GM21529 (cell line): ENCODE data around the gene HTR2B.
"Not testable (repeated sequence)": the region's sequence is repeated elsewhere in the genome, so short reads cannot be mapped to it uniquely, and the experiment has no call there.

ENCODE experiments used
- ATAC-seq: cut with Tn5 transposase; IDR thresholded peaks from one replicate; pipeline ENCODE4 v1.9.1; 2021; ENCODE audit not compliant: unreplicated experiment

The HTR2B gene

GRCh38 chr2:231124838-231125568 is at the start of gene HTR2B:
Gene HTR2B, minus strand, starts transcription at chr2:231125042. Its CDS starts 1,278 bp downstream, at chr2:231123764.
- no peak for ATAC-seq

DNA sequence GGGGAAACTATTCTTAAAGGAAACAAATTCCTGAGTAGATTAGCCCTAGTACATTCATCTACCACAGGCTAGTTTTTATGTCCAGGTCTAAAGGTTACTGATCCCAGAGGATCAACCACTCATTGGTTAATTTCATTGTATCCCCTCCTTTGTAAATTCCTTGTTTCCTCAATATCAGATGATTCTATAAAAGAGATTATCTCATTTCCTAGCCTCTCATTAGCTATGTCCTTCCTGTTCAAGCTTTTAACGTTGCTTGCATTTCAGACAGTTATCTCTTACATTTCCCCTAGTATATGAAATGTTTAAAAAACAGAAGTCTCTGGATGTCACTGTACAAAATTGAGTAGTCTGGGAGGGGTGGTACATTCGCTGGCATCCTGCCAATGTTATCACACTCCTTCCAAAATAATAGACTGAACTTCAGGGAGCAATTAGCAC is 49.4 kb upstream of the HTR2B start:
- ATAC-seq = no peak

DNA sequence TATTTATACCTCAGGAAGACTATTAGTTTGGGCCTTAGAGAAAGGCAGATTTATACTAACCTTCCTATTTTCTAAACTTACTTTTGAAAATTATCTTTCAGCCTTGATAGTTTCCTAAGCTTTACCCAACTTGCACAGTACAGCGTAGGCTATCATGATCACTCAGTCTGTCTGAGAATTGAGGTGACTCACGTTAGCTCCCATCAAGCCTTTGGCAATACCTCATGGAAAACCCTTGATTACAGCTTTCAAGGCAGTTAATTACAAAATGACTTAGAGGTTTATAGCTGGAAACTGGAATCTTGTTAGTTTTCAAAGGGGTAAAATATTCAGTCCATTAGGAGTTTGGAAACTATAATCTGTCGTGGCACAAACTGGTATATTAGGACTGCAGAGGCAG is 47.2 kb upstream of the HTR2B start:
- ATAC-seq = no peak

DNA sequence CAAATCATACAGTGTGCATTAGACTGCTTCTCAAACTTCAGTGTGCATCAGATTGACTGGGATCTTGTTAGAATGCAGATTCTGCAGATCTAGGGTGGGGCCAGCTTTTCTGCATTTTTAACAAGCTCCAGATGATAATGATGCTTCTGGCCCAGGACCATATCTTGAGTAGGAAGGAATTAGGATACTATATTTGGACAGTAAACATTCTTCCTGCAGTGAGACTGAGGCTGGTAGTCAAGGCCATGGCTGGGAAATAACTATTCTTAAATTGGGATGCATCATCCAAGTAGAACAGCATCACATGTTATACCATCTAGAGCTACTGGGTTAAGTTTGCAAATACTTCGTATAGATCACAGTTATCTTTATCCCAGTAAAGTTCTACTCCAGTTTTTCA is 45.2 kb upstream of the HTR2B start:
- ATAC-seq = no peak

- no peak for ATAC-seq
Observed at GRCh38 chr2:231169488-231169887, 44.6 kb upstream of the HTR2B start.

GRCh38 chr2:231168460-231169139 is 43.8 kb upstream of the HTR2B start:
- ATAC-seq = no peak

GRCh38 chr2:231167745-231168459 is 43.1 kb upstream of the HTR2B start:
- no peak for ATAC-seq

DNA sequence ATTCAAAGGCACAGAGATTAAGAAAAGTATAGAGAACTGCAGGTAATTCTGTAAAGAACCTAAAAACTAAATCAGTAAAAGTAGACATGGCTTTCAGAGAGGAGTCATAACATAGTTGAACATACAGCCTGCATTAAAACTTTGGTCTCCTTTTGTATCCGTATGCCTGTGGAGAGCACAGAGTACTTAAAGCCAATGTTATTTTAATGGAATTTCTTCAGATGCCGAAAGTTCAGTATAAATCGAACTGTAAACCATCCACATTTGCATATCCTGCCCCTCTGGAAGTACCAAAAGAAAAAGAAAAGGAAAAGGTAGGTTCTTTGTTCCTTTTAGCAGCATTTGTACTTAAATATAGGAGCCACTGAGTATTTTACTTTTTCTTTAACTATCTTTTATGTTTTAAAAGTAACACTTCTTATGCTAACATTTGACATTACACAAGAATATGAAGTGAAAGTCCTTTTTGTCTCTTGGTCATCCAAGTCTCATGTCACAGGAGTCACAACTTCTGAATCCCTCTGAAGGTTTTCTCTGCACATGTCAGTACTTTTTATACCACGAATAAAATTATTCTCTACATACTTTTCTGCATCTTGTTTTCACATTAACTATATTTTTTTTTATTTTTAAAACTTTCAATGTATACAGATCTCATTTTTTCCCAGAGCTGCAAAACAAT is 38.7 kb upstream of the HTR2B start:
- no peak for ATAC-seq

GRCh38 chr2:231163011-231163410 is 38.2 kb upstream of the HTR2B start:
- ATAC-seq = no peak

DNA sequence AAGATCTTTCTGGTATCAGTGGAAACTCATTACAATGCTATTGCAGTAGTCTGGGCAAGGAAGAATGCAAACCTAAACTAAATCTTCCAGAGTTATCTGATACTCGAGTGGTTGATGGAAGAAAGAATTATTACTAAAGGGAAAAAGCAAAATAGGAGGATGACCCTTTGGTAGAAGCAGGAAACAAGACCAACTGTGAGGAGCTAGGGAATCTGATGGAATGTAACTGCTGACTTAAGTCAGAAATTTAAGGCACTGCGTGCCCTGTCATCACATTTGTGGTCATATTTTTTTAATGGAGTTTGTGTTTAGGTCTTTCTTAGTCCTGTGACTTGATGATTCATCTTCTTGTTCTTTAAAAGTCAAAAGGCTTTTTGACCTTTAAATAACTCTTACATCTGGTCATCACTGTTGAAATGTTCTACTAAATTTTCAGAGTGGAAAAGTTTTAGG is 37.1 kb upstream of the HTR2B start:
- ATAC-seq = no peak

GRCh38 chr2:231161252-231161839 is 36.5 kb upstream of the HTR2B start:
- peak; percentile 40 for ATAC-seq

- ATAC-seq = no peak
Observed at GRCh38 chr2:231160701-231161100, 35.9 kb upstream of the HTR2B start.

GRCh38 chr2:231159306-231159705 is 34.5 kb upstream of the HTR2B start:
- ATAC-seq = no peak

DNA sequence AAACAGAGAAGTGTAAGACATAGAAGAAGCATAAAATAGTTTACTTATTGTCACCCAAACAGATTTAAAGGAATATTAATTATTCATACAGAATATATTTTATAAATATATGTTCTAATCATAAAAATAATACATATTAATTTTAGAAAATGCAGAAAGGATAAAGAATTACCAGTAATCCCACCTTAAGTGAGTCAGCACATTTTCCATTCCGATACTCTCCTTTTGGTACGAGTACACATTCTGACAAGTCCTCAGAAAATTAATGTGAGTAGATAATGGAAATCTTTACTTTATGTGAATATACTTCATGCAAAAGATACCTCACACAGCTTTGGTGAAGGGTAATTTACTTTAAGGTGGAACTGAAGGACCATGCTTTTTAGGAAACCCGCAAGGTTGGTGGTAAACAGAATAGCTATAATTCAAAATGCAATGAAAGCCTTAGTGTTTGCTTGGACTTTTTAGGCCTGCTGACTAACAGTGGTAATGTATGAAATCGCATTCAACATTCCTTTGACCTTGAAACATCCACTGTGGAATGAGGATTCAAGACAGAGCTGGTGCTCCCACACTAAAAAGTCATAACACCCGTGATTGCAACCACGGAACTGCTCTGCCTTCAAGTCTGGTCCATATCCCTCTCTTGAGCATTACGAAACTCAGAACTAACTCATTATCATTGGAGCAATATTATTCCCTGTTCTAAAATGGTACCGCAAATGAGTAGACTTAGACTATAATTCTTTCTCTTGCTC is 28.1 kb upstream of the HTR2B start:
- ATAC-seq = no peak

GRCh38 chr2:231146665-231147064 is 21.8 kb upstream of the HTR2B start:
- no peak for ATAC-seq

GRCh38 chr2:231144896-231145295 is 20.1 kb upstream of the HTR2B start:
- ATAC-seq = no peak

- not testable (repeated sequence) for ATAC-seq
Observed at GRCh38 chr2:231140808-231141207, 16.0 kb upstream of the HTR2B start.

- no peak for ATAC-seq
Observed at GRCh38 chr2:231139796-231140195, 15.0 kb upstream of the HTR2B start.

DNA sequence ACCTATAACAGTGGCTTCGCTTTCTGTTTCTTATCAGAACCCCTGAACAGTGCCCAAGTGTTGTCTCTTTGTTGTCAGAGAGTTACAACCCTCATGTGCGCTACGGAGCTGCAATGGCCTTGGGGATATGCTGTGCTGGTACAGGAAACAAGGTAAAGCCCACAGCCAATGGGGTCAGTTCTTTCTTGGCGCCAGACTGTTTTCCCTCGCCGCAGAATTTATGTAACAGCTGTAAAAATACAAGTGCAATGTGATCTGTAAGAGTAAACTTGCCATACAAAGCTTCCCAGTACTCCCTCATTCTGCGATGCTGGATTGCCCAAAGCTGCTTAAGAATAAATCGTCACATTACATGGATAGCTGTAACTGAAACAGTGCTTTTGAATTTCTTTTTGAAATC is 13.9 kb upstream of the HTR2B start:
- no peak for ATAC-seq
